Measurements from ENCODE around the gene MTHFD1. TPM values are rescaled to one million over a fixed set of nuclear protein-coding genes. Genes with fewer than 3 reads are reported as not detected.
A peak's percentile ranks its signal among the peaks of the same experiment; 100 is the strongest.

The MTHFD1 gene
- total RNA-seq, 1 donor from 2014 or later = 49.9 TPM

DNA sequence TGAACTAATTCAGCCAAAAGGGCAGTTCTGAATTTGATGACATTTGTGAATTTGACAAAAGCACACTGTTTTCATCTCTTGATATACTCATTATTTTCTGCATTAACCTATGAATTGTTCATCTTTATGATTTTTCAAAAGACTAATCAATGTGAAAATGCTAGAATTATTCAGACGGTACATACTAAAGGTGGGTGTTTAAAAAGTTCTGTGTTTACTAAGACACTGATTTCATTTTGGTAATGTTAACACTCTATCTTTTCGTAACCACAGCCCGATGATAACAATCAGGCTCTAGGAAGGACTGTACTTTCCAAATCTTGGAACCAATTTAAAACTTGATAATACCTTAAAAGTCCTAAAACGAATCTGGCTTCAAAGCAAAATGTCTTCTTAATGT, 86.5 kb downstream of the MTHFD1 start:
- intact Hi-C loops (cut with DNase I) = no loop called here
- ATAC-seq = no peak
- DNase-seq (ENCODE audit: low spot score) = no peak

- DNase-seq (ENCODE audit: low spot score) = no peak
- no peak for ATAC-seq
- intact Hi-C loops (cut with DNase I) = no loop called here
Observed at GRCh38 chr14:64475585-64476273, 87.6 kb downstream of the MTHFD1 start.

DNA sequence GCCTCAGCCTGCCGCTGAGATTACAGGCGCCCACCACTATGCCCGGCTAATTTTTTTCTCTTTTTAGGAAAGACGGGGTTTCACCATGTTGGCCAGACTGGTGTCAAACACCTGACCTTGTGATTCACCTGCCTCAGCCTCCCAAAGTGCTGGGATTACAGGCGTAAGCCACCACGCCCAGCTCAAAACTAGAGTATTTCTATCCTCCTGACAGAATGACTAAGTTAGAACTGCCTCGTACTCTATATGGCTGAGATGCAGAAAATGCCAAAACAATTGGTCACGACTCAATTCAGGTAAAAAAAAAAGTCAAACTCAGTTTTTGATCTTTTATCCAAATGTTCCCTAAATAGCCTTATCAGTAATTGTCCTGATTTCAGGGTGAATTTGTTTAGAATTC, 88.3 kb downstream of the MTHFD1 start:
- intact Hi-C loops (cut with DNase I) = no loop called here

GRCh38 chr14:64478634-64479250, 90.6 kb downstream of the MTHFD1 start:
- DNase-seq (ENCODE audit: low spot score) = no peak
- no peak for ATAC-seq
- intact Hi-C loops (cut with DNase I) = no loop called here

More for the DNA sequence above, 88.3 kb downstream of the MTHFD1 start:
- DNase-seq (ENCODE audit: low spot score) (no peak), ATAC-seq (no peak)

GRCh38 chr14:64488590-64489099, 100.5 kb downstream of the MTHFD1 start:
- DNase-seq (ENCODE audit: low spot score) = no peak
- intact Hi-C loops (cut with DNase I) = no loop called here
- ATAC-seq = no peak

DNA sequence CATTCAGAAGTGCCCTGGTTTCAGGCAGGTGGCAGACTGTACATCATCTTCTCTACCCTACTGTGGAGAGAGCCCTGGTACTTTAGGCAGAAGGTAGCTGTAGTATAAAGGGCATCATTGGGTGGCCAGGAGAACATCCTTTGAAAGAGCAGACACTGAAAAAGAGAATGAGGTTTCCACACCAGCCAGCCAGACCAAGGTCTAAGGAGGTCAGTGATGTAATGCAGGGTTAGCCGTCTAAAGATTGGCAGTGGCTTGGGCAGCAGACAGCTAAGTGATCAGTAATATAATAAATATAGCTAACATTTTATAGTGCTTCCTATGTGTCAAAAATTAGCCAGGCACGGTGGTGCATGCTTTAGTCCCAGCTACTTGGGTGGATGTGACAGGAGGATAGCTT, 103.5 kb downstream of the MTHFD1 start:
- intact Hi-C loops (cut with DNase I) = no loop called here
- DNase-seq (ENCODE audit: low spot score) = no peak
- ATAC-seq = no peak

GRCh38 chr14:64493455-64493854, 105.3 kb downstream of the MTHFD1 start:
- no peak for ATAC-seq
- intact Hi-C loops (cut with DNase I) = no loop called here
- DNase-seq (ENCODE audit: low spot score) = no peak

DNA sequence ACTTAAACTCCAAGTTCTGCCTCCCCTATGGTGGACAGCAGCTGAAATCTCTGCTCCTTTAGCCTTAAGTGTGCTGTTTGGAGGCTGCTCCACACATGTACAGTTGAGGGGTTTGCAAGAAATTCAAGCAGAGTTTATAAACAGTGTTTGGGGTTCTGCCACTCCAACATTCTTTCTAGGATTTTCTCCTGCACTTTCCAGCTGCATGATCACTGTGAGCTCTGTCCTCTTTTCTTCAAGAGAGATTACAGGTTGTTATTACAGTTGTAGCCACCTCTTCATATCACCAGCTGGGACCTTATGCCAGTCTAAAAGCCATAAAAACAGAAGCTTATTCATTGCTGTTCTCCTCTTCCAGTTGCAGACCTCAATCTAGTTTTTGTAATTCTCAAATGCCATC, 107.1 kb downstream of the MTHFD1 start:
- intact Hi-C loops (cut with DNase I) = no loop called here
- ATAC-seq (no peak), DNase-seq (ENCODE audit: low spot score) (no peak)

GRCh38 chr14:64496764-64497163, 108.6 kb downstream of the MTHFD1 start:
- ATAC-seq (no peak), DNase-seq (ENCODE audit: low spot score) (no peak)
- intact Hi-C loops (cut with DNase I) = no loop called here

- DNase-seq (ENCODE audit: low spot score) (no peak), ATAC-seq (no peak)
- intact Hi-C loops (cut with DNase I) = no loop called here
Observed at GRCh38 chr14:64500088-64500487, 111.9 kb downstream of the MTHFD1 start.

DNA sequence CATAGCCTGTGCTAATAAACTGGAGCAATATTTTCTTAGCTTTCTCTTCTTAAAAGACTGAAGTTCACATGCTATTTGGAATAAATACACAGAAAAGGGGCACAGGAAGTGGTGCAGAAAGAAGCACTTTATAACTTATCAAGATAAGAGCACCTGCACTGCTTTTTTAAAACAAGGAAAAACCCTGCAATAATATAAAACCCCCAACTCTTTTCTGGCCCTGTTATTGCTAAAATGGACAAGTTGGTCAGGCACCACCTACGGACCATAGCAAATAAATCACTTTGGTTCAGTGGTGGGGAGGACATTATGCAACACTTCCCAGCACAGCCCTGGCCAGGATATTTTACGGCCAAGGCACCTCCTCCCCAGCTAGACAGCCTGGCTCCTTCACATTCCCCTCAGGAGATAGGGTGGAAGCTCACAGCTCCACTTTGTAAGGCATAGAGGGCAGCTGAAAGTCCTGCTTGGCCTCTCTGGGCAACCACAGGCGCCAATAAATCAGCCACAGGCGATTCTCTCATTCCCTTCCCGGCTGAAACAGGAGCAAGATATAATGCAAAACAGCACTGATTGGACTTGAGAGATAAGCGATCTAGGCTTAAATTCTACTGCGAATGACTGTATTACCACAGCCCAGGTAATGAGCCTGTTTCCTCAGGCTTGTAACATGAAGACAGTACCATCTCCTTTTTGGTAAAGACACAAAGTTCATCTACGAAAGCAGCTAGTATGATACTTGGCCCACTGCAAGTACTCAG, 113.4 kb downstream of the MTHFD1 start:
- peak; percentile 41 for ATAC-seq
- peak; percentile 68 for DNase-seq (ENCODE audit: low spot score)
- intact Hi-C loops (cut with DNase I) = no loop called here

- no peak for ATAC-seq
- no peak for DNase-seq (ENCODE audit: low spot score)
- intact Hi-C loops (cut with DNase I) = no loop called here
Observed at GRCh38 chr14:64502456-64502855, 114.3 kb downstream of the MTHFD1 start.

DNA sequence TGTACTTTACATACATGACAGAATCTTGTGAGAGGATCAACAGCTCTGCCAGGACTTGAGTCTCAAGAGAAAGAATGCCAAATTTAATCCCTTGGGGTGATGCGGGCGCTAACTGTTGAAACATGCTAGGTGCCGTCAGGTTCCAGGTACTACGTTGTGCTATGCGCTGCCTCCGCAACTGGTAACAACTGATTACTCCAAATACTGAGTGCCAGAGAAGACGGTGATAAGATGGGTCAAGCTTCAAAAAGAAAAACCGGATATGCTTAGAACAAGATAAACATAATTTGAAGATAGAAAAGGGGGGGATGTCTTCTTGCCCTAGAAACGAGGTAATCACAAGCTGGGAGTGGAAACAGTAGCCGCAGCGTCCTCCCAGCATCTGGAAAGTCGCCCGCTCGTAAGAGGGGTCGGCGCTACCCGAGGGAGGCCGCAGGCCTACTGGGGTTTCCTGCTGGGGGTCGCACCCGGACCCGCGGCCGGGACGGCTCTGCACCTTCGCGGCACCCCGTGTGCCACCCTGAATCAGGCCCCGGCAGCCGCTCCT, 114.8 kb downstream of the MTHFD1 start:
- intact Hi-C loops (cut with DNase I) = no loop called here
- peak; percentile 0 for ATAC-seq
- peak; percentile 76 for DNase-seq (ENCODE audit: low spot score)

GRCh38 chr14:64503434-64504309, 115.5 kb downstream of the MTHFD1 start, which contains the start of gene ZBTB25:
Gene ZBTB25 (minus strand): TSS chr14:64503838. CDS start chr14:64490533, 13,305 bp downstream.
- DNase-seq (ENCODE audit: low spot score) (peak; percentile 91), ATAC-seq (peak; percentile 87)
- intact Hi-C loops (cut with DNase I) = no loop called here

- intact Hi-C loops (cut with DNase I) = no loop called here
- ATAC-seq (peak; percentile 61), DNase-seq (ENCODE audit: low spot score) (peak; percentile 91)
Observed at GRCh38 chr14:64504310-64504896, 116.2 kb downstream of the MTHFD1 start, which contains the start of gene ZBTB1. Gene ZBTB1 (plus strand): TSS chr14:64504770. CDS start chr14:64521505, 16,735 bp downstream.

DNA sequence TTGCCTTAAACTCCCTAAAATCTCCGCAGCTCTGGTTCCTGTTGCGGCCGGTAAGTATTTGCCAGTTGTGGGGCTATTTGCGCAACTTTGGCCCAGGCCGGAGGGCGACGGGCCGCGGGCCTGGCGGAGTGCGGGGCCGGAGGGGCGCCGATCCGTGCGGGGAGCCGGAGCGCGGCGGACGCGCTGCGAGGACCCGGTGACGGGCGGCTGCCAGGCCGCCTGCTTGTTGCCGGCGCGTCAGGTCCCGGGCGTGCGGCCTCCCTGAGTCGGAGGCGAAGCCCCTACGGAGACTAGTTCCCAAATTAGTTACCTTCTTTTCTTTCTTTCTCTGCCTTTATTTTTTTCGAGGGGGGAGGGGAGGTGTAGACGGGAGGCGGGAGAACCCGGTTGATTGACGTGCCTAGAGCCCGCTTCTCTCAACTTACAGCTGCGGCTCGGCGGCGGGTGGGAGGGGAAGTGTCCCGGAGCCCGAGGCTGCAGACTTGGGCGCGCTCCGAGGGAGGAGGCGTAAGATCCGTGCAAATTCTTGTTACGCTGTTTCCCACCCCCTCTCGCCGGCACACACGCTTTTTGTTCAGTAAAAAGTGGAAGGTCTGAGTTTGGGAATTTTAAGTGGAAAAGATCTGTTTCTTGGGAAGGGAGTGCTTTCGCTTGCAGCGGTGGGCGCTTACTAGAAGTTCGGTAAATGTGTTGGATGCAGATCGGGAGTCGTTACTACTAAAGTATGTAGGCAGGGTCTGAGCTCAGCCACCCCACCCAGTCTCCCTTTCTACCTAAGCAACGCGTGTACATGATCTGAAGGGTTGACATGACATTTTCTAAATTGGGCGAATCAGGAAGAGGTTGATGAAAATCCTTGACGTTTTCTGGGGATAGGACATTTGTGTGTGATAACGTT, 117.0 kb downstream of the MTHFD1 start:
- intact Hi-C loops (cut with DNase I) = no loop called here
- DNase-seq (ENCODE audit: low spot score) = peak; percentile 92
- ATAC-seq = peak; percentile 77

- intact Hi-C loops (cut with DNase I) = no loop called here
- no peak for DNase-seq (ENCODE audit: low spot score)
- ATAC-seq = no peak
Observed at GRCh38 chr14:64506721-64507120, 118.6 kb downstream of the MTHFD1 start.
